ENCODE results near the gene ABCA2. TPM values are rescaled to one million over a fixed set of nuclear protein-coding genes. Genes with fewer than 3 reads are reported as not detected.

Gene ABCA2
- total RNA-seq, 1 experiment from 2014 or later, result 22.4 TPM

DNA sequence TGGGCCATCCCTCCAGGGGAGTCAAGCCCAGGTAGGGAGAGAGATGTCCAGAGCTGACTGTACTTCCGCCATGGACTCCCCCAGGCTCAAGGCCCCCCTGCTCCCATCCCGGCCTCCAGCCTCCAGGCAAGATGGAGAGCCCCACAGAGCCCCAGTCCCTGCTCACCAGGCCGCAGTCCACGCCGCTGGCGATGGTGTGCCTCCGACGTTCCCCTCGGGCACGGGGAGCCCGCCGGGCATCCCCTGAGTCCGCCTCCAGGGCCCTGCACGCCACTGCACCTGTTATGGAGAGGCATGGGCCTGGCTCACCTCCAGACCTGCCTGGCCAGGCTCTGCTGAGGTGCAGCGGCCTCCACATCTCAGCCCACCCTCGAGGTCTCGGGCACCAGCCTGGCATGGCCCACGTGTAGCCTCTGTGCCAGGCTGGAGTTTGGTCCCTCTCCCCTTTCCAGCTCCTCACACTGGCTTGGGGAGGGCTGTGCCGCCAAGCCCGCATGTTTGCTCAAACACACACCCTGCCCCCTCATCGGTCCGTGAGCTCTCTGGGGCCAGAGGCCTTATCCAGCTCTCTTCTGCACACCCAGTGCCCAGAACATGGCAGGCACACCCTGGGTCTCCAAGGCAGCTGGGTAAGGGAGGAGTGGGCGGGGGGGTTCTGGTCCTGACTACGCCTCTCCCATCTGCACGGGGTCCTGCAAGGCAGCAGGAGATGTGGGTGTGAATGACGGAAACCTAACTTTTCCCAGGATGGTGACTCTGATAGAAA lies 38.2 kb upstream of the ABCA2 start:
- H3K4me2 ChIP-seq (ENCODE audit: insufficient read depth, insufficient read length, low read length), result no peak overlapping the region
- H4K8ac ChIP-seq (replicated peaks; ENCODE audit: insufficient read length, low read depth, low read length), result no peak overlapping the region
- no peak overlapping the region for H2BK120ac ChIP-seq (ENCODE audit: low read depth, low read length, poor library complexity, severe bottlenecking)
- no peak overlapping the region for H3K27ac Mint-ChIP-seq
- no peak overlapping the region for H2BK5ac ChIP-seq (ENCODE audit: insufficient read length, low read length)
- no peak overlapping the region for H3T11ph ChIP-seq (ENCODE audit: low read length)
- H3K4me1 ChIP-seq (ENCODE audit: insufficient read depth, low read length), result peaks cover 4% of the 10 kb centered on the region; the same call in 1 of the 2 replicates
- TF ChIP-seq, protein P1, sequence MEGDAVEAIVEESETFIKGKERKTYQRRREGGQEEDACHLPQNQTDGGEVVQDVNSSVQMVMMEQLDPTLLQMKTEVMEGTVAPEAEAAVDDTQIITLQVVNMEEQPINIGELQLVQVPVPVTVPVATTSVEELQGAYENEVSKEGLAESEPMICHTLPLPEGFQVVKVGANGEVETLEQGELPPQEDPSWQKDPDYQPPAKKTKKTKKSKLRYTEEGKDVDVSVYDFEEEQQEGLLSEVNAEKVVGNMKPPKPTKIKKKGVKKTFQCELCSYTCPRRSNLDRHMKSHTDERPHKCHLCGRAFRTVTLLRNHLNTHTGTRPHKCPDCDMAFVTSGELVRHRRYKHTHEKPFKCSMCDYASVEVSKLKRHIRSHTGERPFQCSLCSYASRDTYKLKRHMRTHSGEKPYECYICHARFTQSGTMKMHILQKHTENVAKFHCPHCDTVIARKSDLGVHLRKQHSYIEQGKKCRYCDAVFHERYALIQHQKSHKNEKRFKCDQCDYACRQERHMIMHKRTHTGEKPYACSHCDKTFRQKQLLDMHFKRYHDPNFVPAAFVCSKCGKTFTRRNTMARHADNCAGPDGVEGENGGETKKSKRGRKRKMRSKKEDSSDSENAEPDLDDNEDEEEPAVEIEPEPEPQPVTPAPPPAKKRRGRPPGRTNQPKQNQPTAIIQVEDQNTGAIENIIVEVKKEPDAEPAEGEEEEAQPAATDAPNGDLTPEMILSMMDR (conservative IDR thresholded peaks at IDR 0.05), result no peak
- H3K27me3 ChIP-seq (ENCODE audit: insufficient read depth, low read length), result no peaks in the 10 kb centered on the region
- H3K23me2 ChIP-seq (ENCODE audit: insufficient read length, low read depth, low read length, poor library complexity, severe bottlenecking), result no peaks in the 10 kb centered on the region
- H3K14ac ChIP-seq (ENCODE audit: insufficient read depth, low read length), result no peak overlapping the region
- H3K79me1 ChIP-seq (ENCODE audit: insufficient read depth, low read depth, low read length, poor library complexity, severe bottlenecking), result no peaks in the 10 kb centered on the region
- no peak overlapping the region for H2BK15ac ChIP-seq (ENCODE audit: low read depth, low read length)
- H3K79me2 ChIP-seq (ENCODE audit: insufficient read depth, low read length), result no peaks in the 10 kb centered on the region
- H4K91ac ChIP-seq (ENCODE audit: insufficient read length, low read depth, low read length), result no peak overlapping the region
- no peak overlapping the region for H3K23ac ChIP-seq (ENCODE audit: insufficient read length, low read depth, low read length)
- H3K27ac ChIP-seq (ENCODE audit: insufficient read length, low read depth, low read length), result no peak overlapping the region
- no peak overlapping the region for H3K56ac ChIP-seq (ENCODE audit: insufficient read length, low read depth, low read length)
- no peak overlapping the region for H2BK20ac ChIP-seq (ENCODE audit: low read depth, low read length, poor library complexity, severe bottlenecking)
- H3K4ac ChIP-seq (ENCODE audit: low read depth, low read length), result no peak overlapping the region
- no peak overlapping the region for H2AK5ac ChIP-seq (ENCODE audit: insufficient read length, low read length)
- no peak overlapping the region for H3K18ac ChIP-seq (ENCODE audit: insufficient read length, low read depth, low read length)
- H3K9me3 Mint-ChIP-seq, result no peaks in the 10 kb centered on the region
- peaks cover 4% of the 10 kb centered on the region for H4K20me1 ChIP-seq (ENCODE audit: control insufficient read depth, insufficient read depth, insufficient read length)
- H2BK12ac ChIP-seq (ENCODE audit: insufficient read length, low read depth, low read length), result no peak overlapping the region
- H4K5ac ChIP-seq (ENCODE audit: insufficient read length, low read depth, low read length), result no peak overlapping the region
- H3K4me1 Mint-ChIP-seq, result peaks cover 13 to 22% of the 10 kb centered on the region in 2 experiments
- WGBS (ENCODE audit: extremely low coverage, insufficient read length, low lambda C conversion rate), result no CpG with 5 or more reads among the region's 26 CpGs
- H3K4me3 Mint-ChIP-seq, result no peak overlapping the region
- no peak overlapping the region for H3K9ac ChIP-seq (ENCODE audit: extremely low read depth, insufficient read length, low read length)
- no peaks in the 10 kb centered on the region for H3K9me3 ChIP-seq (ENCODE audit: control insufficient read depth, low read depth, low read length)
- DNase-seq, result no peak
- peaks cover 2% of the 10 kb centered on the region; the same call in 1 of the 2 replicates for H3K27me3 Mint-ChIP-seq (ENCODE audit: low read depth)
- no peak overlapping the region for H2AFZ ChIP-seq (ENCODE audit: low read length)
- H3K36me3 Mint-ChIP-seq (ENCODE audit: insufficient read depth in 1 of 3, low read depth in 3 of 3), result peaks cover 0 to 5% (median 4%) of the 10 kb centered on the region in 3 experiments; a peak in 4 of 7 replicates

All from H9 (cell line).